HepG2 (cell line): ENCODE data around the gene RNPEPL1. TPM values are rescaled to one million over a fixed set of nuclear protein-coding genes. Genes with fewer than 3 reads are reported as not detected.

Source experiments
- AGO1 ChIP-seq: fragments of 200-400 bp; formaldehyde crosslinking; IDR thresholded peaks from 2 replicates; pipeline ENCODE4 v1.6.1; 2017; ENCODE audit warnings: mild to moderate bottlenecking, low read depth, low read length, moderate library complexity; ENCODE audit not compliant: poor library complexity, severe bottlenecking
- AGO2 ChIP-seq: fragments of 200-400 bp; formaldehyde crosslinking; optimal IDR thresholded peaks from 2 replicates; pipeline ENCODE3; 2017; ENCODE audit warnings: mild to moderate bottlenecking, low read depth, low read length, moderate library complexity
- GTF3A ChIP-seq: sonication (generic); formaldehyde crosslinking; conservative IDR thresholded peaks from 2 replicates; pipeline ENCODE4 v1.4.0; 2020; ENCODE audit warnings: mild to moderate bottlenecking, missing genetic modification reagents
- HNF1A ChIP-seq, 2 experiments: sonication (generic) in 1 of 2; formaldehyde crosslinking in 1 of 2; IDR thresholded peaks; 2 replicates each; pipeline versions ENCODE4 v1.4.0 to v1.6.1; 2016 to 2020; ENCODE audit warnings: borderline replicate concordance in 1 of 2, low read depth in 1 of 2, mild to moderate bottlenecking in 1 of 2, missing genetic modification reagents in 1 of 2
- HNRNPH1 ChIP-seq: fragments of 200-400 bp; formaldehyde crosslinking; optimal IDR thresholded peaks from 2 replicates; pipeline ENCODE3; 2017; ENCODE audit warnings: mild to moderate bottlenecking, low read depth, low read length
- KDM2A ChIP-seq: sonication (generic); formaldehyde crosslinking; IDR thresholded peaks from 2 replicates; pipeline ENCODE4 v1.4.0; 2020; ENCODE audit warnings: low read depth, missing genetic modification reagents, borderline replicate concordance
- MLLT10 ChIP-seq: sonication (generic); formaldehyde crosslinking; IDR thresholded peaks from 2 replicates; pipeline ENCODE4 v1.4.0; 2020; ENCODE audit warnings: missing genetic modification reagents
- ZFP82 ChIP-seq: sonication (generic); formaldehyde crosslinking; IDR thresholded peaks from 2 replicates; pipeline ENCODE4 v1.5.1; 2020; ENCODE audit warnings: mild to moderate bottlenecking, missing genetic modification reagents, borderline replicate concordance
- ZNF570 ChIP-seq: sonication (generic); formaldehyde crosslinking; IDR thresholded peaks from 2 replicates; pipeline ENCODE4 v1.4.0; 2020; ENCODE audit warnings: mild to moderate bottlenecking, missing genetic modification reagents, borderline replicate concordance
- ZNF747 ChIP-seq: sonication (generic); formaldehyde crosslinking; IDR thresholded peaks from 2 replicates; pipeline ENCODE4 v1.8.1; 2023; ENCODE audit warnings: missing genetic modification reagents, mild to moderate bottlenecking, borderline replicate concordance
- ZNF75D ChIP-seq: sonication (generic); formaldehyde crosslinking; IDR thresholded peaks from 2 replicates; pipeline ENCODE4 v1.8.1; 2023; ENCODE audit warnings: missing genetic modification reagents, mild to moderate bottlenecking, borderline replicate concordance
- polyA plus RNA-seq, 8 experiments: library from polyadenylated mRNA; depleted of rRNA in 3 of 8; stranded (reverse) in 7 of 8; unstranded in 1 of 8; fragments of >200 nt; fragmentation: Illumina TruSeq in 4 of 8; extraction: Trizol in 4 of 8; gene quantifications; 2 replicates each; pipeline versions ENCODE4 v1.2.1 to v1.2.3, GENCODE V29; 2011 to 2016; ENCODE audit warnings: low read depth in 4 of 8, missing spikeins in 1 of 8, mixed read lengths in 1 of 8; ENCODE audit not compliant: insufficient read depth in 1 of 8
- total RNA-seq, 5 experiments: library from RNA; depleted of rRNA; stranded (reverse); fragments of >200 nt; fragmentation: Illumina TruSeq; extraction: Trizol; gene quantifications; 2 replicates each; pipeline ENCODE4 v1.2.3, GENCODE V29; 2016; ENCODE audit warnings: low read depth in 1 of 5
- TF ChIP-seq, protein P1 (sequence below): IDR thresholded peaks from 2 replicates; pipeline ENCODE4 v1.6.1; 2016; ENCODE audit warnings: low read depth
- TF ChIP-seq, protein P2 (sequence below): sonication (generic); formaldehyde crosslinking; IDR thresholded peaks from one replicate; pipeline ENCODE4 v1.5.1; 2020; ENCODE audit warnings: mild to moderate bottlenecking, missing genetic modification reagents; ENCODE audit errors: not compliant biosample characterization

Gene RNPEPL1
- total and polyA plus RNA-seq, 2 of the 13 experiments (the other 11 are each of a cell fraction or from before 2014, with no cell fraction given): 13.0 to 18.0 TPM

DNA sequence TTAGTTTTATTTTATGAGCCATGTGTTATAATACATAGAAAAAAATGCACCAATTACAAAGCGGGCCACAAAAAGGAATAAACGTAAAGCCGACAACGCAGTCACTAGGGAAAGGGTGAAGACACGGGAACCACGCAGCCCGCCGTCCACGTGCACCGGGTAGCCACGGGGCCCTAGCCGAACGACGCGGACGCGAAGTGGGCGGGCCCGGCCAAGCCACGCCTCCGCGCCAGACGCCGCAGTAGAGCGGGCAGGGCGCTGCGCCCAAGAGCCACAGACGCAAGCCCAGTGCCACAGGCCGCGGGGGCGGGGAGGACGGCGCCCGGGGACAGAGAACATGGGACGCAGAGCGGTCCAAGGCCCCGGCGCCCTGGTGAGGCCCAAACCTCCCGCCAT lies 8.2 kb upstream of the RNPEPL1 start, which contains the start of gene DUSP28 (continued):
- peak; percentile 88 for TF ChIP-seq KDM2A (CRISPR knock-in tag)
- TF ChIP-seq, protein P1, sequence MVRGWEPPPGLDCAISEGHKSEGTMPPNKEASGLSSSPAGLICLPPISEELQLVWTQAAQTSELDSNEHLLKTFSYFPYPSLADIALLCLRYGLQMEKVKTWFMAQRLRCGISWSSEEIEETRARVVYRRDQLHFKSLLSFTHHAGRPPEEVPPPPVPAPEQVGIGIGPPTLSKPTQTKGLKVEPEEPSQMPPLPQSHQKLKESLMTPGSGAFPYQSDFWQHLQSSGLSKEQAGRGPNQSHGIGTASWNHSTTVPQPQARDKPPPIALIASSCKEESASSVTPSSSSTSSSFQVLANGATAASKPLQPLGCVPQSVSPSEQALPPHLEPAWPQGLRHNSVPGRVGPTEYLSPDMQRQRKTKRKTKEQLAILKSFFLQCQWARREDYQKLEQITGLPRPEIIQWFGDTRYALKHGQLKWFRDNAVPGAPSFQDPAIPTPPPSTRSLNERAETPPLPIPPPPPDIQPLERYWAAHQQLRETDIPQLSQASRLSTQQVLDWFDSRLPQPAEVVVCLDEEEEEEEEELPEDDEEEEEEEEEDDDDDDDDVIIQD (CRISPR knock-in tag): peak; percentile 51; the same call in 1 of the 2 replicates
- TF ChIP-seq ZNF570 (CRISPR knock-in tag): no peak
- TF ChIP-seq MLLT10 (CRISPR knock-in tag): no peak
- peak; percentile 45; the same call in 1 of the 2 replicates for TF ChIP-seq ZNF75D (CRISPR knock-in tag)
- TF ChIP-seq, protein P2, sequence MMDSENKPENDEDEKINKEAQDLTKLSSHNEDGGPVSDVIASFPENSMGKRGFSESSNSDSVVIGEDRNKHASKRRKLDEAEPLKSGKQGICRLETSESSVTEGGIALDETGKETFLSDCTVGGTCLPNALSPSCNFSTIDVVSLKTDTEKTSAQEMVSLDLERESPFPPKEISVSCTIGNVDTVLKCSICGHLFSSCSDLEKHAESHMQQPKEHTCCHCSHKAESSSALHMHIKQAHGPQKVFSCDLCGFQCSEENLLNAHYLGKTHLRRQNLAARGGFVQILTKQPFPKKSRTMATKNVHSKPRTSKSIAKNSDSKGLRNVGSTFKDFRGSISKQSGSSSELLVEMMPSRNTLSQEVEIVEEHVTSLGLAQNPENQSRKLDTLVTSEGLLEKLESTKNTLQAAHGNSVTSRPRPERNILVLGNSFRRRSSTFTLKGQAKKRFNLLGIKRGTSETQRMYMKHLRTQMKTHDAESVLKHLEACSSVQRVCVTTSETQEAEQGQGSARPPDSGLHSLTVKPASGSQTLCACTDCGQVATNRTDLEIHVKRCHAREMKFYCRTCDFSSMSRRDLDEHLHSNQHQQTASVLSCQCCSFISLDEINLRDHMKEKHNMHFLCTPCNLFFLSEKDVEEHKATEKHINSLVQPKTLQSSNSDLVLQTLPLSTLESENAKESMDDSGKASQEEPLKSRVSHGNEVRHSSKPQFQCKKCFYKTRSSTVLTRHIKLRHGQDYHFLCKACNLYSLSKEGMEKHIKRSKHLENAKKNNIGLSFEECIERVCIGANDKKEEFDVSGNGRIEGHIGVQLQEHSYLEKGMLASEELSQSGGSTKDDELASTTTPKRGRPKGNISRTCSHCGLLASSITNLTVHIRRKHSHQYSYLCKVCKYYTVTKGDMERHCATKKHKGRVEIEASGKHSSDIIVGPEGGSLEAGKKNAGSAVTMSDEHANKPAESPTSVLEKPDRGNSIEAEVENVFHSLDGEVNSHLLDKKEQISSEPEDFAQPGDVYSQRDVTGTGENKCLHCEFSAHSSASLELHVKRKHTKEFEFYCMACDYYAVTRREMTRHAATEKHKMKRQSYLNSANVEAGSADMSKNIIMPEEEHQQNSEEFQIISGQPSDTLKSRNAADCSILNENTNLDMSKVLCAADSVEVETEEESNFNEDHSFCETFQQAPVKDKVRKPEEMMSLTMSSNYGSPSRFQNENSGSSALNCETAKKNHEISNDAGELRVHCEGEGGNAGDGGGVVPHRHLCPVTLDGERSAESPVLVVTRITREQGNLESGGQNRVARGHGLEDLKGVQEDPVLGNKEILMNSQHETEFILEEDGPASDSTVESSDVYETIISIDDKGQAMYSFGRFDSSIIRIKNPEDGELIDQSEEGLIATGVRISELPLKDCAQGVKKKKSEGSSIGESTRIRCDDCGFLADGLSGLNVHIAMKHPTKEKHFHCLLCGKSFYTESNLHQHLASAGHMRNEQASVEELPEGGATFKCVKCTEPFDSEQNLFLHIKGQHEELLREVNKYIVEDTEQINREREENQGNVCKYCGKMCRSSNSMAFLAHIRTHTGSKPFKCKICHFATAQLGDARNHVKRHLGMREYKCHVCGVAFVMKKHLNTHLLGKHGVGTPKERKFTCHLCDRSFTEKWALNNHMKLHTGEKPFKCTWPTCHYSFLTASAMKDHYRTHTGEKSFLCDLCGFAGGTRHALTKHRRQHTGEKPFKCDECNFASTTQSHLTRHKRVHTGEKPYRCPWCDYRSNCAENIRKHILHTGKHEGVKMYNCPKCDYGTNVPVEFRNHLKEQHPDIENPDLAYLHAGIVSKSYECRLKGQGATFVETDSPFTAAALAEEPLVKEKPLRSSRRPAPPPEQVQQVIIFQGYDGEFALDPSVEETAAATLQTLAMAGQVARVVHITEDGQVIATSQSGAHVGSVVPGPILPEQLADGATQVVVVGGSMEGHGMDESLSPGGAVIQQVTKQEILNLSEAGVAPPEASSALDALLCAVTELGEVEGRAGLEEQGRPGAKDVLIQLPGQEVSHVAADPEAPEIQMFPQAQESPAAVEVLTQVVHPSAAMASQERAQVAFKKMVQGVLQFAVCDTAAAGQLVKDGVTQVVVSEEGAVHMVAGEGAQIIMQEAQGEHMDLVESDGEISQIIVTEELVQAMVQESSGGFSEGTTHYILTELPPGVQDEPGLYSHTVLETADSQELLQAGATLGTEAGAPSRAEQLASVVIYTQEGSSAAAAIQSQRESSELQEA (CRISPR knock-in tag): no peak
- TF ChIP-seq HNRNPH1: no peak
- no peak; the same call in 1 of the 2 replicates for TF ChIP-seq ZFP82 (CRISPR knock-in tag)
- TF ChIP-seq HNF1A (IDR thresholded peaks at IDR 0.05; ENCODE audit: low read depth): no peak
- no peak for TF ChIP-seq HNF1A (CRISPR knock-in tag; IDR thresholded peaks at IDR 0.05; ENCODE audit: borderline replicate concordance)
- TF ChIP-seq GTF3A (CRISPR knock-in tag): no peak
- peak; percentile 25 for TF ChIP-seq AGO1
- no peak for TF ChIP-seq AGO2
- peak; percentile 88; the same call in 1 of the 2 replicates for TF ChIP-seq ZNF747
